Smooth muscle cell (in vitro differentiated cells): ENCODE data around the gene FADS1. TPM values are rescaled to one million over a fixed set of nuclear protein-coding genes. Genes with fewer than 3 reads are reported as not detected.
A peak's percentile ranks its signal among the peaks of the same experiment; 100 is the strongest.

Experiments
- DNase-seq: peaks from one replicate; lab custom pipeline; 2025; ENCODE audit not compliant: unreplicated experiment; lab: John Stamatoyannopoulos, UW
- H2AFZ ChIP-seq: fragments of 200-600 bp; sonication (generic); 2 replicates; pipeline ENCODE4 v1.6.0; 2016; ENCODE audit warnings: antibody characterized with exemption, low read depth, mild to moderate bottlenecking
- H3F3A ChIP-seq: fragments of 200-600 bp; sonication (generic); 2 replicates; pipeline ENCODE4 v1.6.0; 2017; ENCODE audit warnings: antibody characterized with exemption, low read depth
- H3K27ac ChIP-seq: fragments of 200-600 bp; sonication (generic); 2 replicates; pipeline ENCODE4 v1.5.1; 2016; ENCODE audit warnings: low read depth, mild to moderate bottlenecking
- H3K27me3 ChIP-seq: fragments of 200-600 bp; sonication (generic); 2 replicates; pipeline ENCODE4 v1.6.1; 2016; ENCODE audit warnings: low read depth, mild to moderate bottlenecking
- H3K36me3 ChIP-seq: fragments of 200-600 bp; sonication (generic); 2 replicates; pipeline ENCODE4 v1.5.1; 2016; ENCODE audit warnings: low read depth
- H3K4me1 ChIP-seq: fragments of 200-600 bp; sonication (generic); 2 replicates; pipeline ENCODE4 v1.5.1; 2016; ENCODE audit warnings: low read depth
- H3K4me2 ChIP-seq: fragments of 200-600 bp; sonication (generic); 2 replicates; pipeline ENCODE4 v1.6.0; 2016; ENCODE audit warnings: mild to moderate bottlenecking
- H3K4me3 ChIP-seq: fragments of 200-600 bp; sonication (generic); 2 replicates; pipeline ENCODE4 v1.5.1; 2016; ENCODE audit warnings: mild to moderate bottlenecking
- H3K79me2 ChIP-seq: fragments of 200-600 bp; sonication (generic); 2 replicates; pipeline ENCODE4 v1.6.0; 2016; ENCODE audit warnings: low read depth, mild to moderate bottlenecking
- H3K9ac ChIP-seq: fragments of 200-600 bp; sonication (generic); 2 replicates; pipeline ENCODE4 v1.6.0; 2016; ENCODE audit warnings: low read depth
- H3K9me3 ChIP-seq: fragments of 200-600 bp; sonication (generic); replicated peaks from 2 replicates; pipeline ENCODE4 v1.5.1; 2016; ENCODE audit warnings: low read depth
- H4K20me1 ChIP-seq: fragments of 200-600 bp; sonication (generic); 2 replicates; pipeline ENCODE4 v1.6.0; 2016; ENCODE audit warnings: low read depth
- WGBS: methylation state at CpG from one replicate; pipeline ENCODE4 v1.1.7; 2016; ENCODE audit warnings: low lambda C conversion rate; 5-methylcytosine and 5-hydroxymethylcytosine counted together
- polyA plus RNA-seq: library from polyadenylated mRNA; unstranded; fragments of >200 nt; fragmentation: Nextera tagmentation; extraction: Ambion mirVana; gene quantifications from 2 replicates; pipeline ENCODE4 v1.2.1, GENCODE V29; 2016
- total RNA-seq: library from RNA; depleted of rRNA; stranded (reverse); fragments of >200 nt; gene quantifications from 2 replicates; pipeline ENCODE4 v1.2.3, GENCODE V29; 2014
- TF ChIP-seq, protein P1 (sequence below): fragments of 200-600 bp; sonication (generic); IDR thresholded peaks from 2 replicates; pipeline ENCODE4 v1.5.1; 2017; ENCODE audit warnings: borderline replicate concordance, mild to moderate bottlenecking, antibody characterized with exemption; ENCODE audit not compliant: insufficient read depth, poor library complexity, severe bottlenecking

The FADS1 gene
- total and polyA plus RNA-seq, 2 experiments from 2014 or later, result 122 to 266 TPM

DNA sequence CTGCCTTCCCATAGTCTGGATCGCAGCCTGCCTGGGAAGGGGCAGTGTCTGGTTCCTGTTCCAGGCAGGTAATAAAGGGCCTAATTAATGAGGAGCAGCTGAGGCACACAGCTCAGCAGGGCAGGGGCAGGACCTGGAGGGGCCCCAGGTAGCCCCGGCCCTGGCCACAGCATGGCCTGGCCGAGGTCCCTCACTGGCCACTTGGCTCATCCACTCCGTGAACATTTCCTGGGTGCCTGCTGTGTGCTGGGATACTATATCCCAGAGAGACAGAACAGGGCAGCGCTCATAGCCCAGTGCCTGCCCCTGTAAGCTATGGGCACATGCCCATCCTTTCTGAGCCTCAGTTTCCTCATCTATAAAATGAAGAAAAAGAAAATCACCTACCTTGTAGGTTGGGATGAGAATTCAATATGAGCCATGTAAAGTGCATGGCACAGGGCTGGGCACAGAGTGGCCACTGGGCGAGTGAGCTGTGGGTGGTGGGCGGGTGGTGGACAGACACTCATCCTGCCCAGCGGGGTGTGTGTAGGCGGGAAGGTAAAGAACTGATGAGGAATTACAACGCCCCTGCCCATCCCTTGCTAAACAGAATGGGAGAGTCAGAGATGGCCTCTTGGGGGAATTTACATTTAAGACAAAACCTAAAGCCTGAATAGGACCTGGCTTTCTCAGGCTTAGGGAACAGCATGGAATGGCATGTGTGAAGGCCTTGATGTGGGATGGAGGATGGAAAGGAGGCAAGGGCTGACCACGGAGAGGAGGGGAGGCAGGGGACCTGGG is 55.2 kb downstream of the FADS1 start:
- Histone ChIP-seq H3K79me2 (peaks cover 49% of the 10 kb centered on the region), H3K4me1 (peaks cover 17% of the 10 kb centered on the region), H3K36me3 (no peaks in the 10 kb centered on the region), H3F3A (no peaks in the 10 kb centered on the region), H3K4me3 (no peak overlapping the region), H3K27me3 (no peaks in the 10 kb centered on the region), H2AFZ (no peak overlapping the region), H3K9me3 (no peaks in the 10 kb centered on the region), H4K20me1 (peaks cover 76% of the 10 kb centered on the region), H3K27ac (peak overlapping the region; percentile 47), H3K9ac (no peak overlapping the region), H3K4me2 (no peak overlapping the region)
- DNase-seq, result no peak
- WGBS, result 64% methylated on average over 11 of the region's 11 CpGs
- TF ChIP-seq, protein P1, sequence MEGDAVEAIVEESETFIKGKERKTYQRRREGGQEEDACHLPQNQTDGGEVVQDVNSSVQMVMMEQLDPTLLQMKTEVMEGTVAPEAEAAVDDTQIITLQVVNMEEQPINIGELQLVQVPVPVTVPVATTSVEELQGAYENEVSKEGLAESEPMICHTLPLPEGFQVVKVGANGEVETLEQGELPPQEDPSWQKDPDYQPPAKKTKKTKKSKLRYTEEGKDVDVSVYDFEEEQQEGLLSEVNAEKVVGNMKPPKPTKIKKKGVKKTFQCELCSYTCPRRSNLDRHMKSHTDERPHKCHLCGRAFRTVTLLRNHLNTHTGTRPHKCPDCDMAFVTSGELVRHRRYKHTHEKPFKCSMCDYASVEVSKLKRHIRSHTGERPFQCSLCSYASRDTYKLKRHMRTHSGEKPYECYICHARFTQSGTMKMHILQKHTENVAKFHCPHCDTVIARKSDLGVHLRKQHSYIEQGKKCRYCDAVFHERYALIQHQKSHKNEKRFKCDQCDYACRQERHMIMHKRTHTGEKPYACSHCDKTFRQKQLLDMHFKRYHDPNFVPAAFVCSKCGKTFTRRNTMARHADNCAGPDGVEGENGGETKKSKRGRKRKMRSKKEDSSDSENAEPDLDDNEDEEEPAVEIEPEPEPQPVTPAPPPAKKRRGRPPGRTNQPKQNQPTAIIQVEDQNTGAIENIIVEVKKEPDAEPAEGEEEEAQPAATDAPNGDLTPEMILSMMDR, result no peak

DNA sequence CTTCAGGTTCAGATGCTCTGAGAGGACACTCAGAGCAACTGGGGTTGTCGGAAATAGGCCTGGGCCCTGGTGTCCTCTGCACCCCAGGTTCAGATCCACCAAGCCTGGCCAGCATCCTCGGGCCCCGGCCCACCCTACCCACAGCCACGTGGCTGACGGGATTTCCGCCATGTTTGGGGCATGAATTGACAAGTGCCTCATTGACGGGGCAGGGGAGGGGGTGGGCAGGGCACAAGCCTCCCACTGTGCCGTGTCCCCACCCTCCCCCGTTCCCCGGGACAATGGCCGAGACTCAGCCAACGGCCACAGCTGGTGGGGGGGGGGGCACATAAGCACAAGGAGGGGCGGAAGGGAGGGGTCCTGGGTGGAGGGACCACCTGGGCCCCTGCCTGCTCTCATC is 55.9 kb downstream of the FADS1 start:
- DNase-seq, result no peak
- H3K4me2 ChIP-seq, result no peak overlapping the region
- H3K27ac ChIP-seq, result no peak overlapping the region
- peaks cover 71% of the 10 kb centered on the region for H4K20me1 ChIP-seq
- no peaks in the 10 kb centered on the region for H3F3A ChIP-seq
- H3K4me3 ChIP-seq, result no peak overlapping the region
- H3K9ac ChIP-seq, result no peak overlapping the region
- TF ChIP-seq, protein P1, result no peak
- no peaks in the 10 kb centered on the region for H3K9me3 ChIP-seq
- H3K36me3 ChIP-seq, result no peaks in the 10 kb centered on the region
- 89% methylated on average over 7 of the region's 13 CpGs for WGBS
- no peak overlapping the region for H2AFZ ChIP-seq
- peaks cover 21% of the 10 kb centered on the region for H3K4me1 ChIP-seq
- peaks cover 56% of the 10 kb centered on the region for H3K79me2 ChIP-seq
- H3K27me3 ChIP-seq, result no peaks in the 10 kb centered on the region

DNA sequence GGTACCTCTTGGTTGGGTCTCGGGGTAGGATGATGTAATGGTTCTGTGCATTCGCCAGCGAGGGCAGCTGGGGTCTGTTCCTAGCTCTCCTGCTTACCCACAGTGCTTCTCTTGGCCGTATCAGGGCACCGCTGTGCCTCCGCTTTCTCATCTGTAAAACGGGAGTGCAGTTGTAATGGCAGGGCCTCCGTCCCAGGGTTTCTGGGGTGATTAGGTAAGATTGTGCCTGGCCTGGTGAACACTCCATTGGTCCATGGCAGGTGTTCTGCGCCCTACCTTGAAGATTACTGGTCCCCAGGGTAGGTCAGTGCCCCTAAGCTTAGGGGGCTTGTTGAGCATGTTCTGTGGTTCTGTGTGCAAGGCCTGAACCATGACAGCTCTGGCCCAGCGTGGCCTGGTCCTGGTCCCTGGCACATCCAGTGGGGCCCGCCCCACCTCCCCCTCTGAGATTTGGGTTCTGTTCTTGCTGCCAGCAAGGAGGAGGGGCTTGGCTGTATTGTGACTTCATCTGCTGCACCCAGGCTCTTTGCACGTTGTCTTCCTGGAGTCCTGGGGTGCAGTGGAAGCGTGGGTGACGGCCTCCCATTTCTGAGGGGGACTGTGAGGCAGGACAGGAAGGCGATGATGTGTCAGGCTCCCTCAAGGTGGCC is 59.5 kb downstream of the FADS1 start:
- Histone ChIP-seq H3K9me3 (no peaks in the 10 kb centered on the region), H3K4me1 (peaks cover 35% of the 10 kb centered on the region), H3K4me3 (no peak overlapping the region), H3K79me2 (peaks cover 73% of the 10 kb centered on the region), H3K4me2 (no peak overlapping the region), H3K27ac (no peak overlapping the region), H3F3A (no peaks in the 10 kb centered on the region), H3K9ac (no peak overlapping the region), H3K27me3 (no peaks in the 10 kb centered on the region), H3K36me3 (no peaks in the 10 kb centered on the region), H2AFZ (no peak overlapping the region), H4K20me1 (peaks cover 47% of the 10 kb centered on the region)
- 95% methylated on average over 15 of the region's 15 CpGs for WGBS
- TF ChIP-seq, protein P1, result no peak
- DNase-seq, result no peak
